ENCODE results near the gene SHKBP1. TPM values are rescaled to one million over a fixed set of nuclear protein-coding genes. Genes with fewer than 3 reads are reported as not detected.
"Not testable (repeated sequence)": the region's sequence is repeated elsewhere in the genome, so short reads cannot be mapped to it uniquely, and the experiment has no call there.

SHKBP1 gene, protein sequence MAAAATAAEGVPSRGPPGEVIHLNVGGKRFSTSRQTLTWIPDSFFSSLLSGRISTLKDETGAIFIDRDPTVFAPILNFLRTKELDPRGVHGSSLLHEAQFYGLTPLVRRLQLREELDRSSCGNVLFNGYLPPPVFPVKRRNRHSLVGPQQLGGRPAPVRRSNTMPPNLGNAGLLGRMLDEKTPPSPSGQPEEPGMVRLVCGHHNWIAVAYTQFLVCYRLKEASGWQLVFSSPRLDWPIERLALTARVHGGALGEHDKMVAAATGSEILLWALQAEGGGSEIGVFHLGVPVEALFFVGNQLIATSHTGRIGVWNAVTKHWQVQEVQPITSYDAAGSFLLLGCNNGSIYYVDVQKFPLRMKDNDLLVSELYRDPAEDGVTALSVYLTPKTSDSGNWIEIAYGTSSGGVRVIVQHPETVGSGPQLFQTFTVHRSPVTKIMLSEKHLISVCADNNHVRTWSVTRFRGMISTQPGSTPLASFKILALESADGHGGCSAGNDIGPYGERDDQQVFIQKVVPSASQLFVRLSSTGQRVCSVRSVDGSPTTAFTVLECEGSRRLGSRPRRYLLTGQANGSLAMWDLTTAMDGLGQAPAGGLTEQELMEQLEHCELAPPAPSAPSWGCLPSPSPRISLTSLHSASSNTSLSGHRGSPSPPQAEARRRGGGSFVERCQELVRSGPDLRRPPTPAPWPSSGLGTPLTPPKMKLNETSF
- 10 to 100 TPM; 80.1 to 86.1 (median 84.8) TPM for total RNA-seq

DNA sequence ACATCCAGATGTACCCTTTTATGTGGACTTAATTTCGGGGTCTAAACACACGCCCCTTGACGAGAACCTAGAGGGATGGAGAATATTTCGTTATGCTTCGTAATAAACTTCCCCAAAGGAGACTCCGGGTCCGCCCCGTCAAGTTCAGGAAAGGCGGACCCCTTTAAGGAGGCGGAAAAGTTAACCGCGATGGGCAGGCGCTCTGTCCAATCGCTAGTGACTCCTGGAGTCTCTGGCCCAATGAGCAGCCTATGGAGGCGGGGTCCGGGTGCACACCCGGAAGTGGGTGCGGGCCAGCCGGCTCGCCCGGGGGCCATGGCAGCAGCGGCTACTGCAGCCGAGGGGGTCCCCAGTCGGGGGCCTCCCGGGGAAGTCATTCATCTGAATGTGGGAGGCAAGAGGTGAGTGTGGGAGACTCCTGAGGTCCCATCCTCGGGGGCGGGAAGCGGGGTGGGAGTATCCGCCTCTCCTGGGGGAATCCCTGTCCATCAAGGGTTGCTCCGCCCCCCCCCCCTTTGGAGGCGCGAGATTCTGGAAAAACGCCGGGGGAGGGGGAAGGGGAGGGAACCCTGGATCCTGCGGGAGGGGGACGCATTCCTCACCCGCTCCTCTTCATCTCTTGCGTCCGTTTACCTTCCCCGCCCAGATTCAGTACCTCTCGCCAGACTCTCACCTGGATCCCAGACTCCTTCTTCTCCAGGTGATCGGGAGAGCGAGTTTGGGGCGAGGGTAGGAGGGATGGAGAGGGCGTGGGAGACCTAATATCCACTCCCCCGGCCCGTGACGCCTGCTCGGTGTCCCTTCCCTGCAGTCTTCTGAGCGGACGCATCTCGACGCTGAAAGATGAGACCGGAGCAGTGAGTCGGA is at the start of gene SHKBP1:
Gene SHKBP1 (plus strand): TSS at position 289 of the 867 bp plus-strand sequence. CDS start 27 bp downstream, at position 316.
- peaks cover 21% of the 10 kb centered on the region for H3K36me3 Mint-ChIP-seq (ENCODE audit: insufficient read depth)
- ATAC-seq = peak; percentile 100
- peaks cover 17% of the 10 kb centered on the region for H3K4me1 Mint-ChIP-seq (ENCODE audit: low read depth)
- H3K9me3 Mint-ChIP-seq = no peaks in the 10 kb centered on the region
- no peaks in the 10 kb centered on the region for H3K27me3 Mint-ChIP-seq (ENCODE audit: low read depth)
- peak; percentile 89 for DNase-seq
- H3K4me3 Mint-ChIP-seq = peak within 1 kb of the TSS; percentile 84

DNA sequence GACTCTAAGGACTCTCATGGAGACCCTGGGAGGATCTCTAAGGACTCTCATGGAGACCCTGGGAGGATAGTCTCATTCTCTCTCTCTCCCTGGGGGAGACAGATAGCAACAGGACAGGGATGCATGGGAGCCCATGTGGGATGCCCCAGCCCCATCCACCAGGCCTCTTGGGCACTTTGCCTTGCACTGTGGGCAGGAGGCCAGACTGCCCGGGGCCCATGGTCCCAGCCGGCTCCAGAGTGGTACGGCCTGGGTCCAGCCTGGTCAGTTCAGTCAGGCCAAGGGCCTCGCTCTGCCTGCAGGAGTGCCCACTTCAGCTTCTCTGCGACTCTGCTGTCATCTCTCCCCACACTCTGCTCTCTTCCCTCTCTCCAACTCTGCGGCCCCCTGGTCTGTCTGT is 48.6 kb upstream of the SHKBP1 start:
- Mint-ChIP-seq H3K4me1 (ENCODE audit: low read depth) (peaks cover 13% of the 10 kb centered on the region), H3K27me3 (ENCODE audit: low read depth) (peaks cover 21% of the 10 kb centered on the region), H3K9me3 (no peaks in the 10 kb centered on the region), H3K4me3 (peak overlapping the region; percentile 38), H3K36me3 (ENCODE audit: insufficient read depth) (no peaks in the 10 kb centered on the region)
- ATAC-seq = no peak
- no peak for DNase-seq

DNA sequence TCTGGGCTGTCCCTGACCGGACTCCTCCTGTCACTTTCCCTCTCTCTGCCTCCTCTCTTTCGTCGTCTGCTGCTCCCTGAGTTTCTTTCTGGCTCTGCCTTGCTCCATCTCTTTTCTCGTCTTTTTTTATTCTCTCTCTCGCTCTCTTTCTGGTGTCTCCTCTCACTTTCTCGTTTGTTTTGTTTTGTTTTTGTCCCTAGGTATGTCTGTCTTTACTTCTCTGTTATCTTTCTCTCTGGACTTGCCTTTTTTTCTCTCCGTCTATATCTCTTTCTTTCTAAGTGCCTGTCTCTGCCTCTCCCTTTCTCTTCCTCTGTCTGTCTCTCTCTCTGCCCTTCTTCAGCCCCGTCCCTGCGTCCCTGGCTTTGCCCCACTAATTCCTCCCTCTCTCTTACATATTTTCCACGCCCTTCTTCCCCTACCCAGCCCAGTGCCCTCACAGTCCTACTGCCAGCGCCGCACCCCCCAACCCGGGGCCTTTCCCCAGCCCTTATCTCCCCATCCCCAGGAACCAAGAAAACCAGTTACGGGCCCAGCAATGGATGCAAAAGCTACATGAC is 48.1 kb upstream of the SHKBP1 start:
- no peak for DNase-seq
- ATAC-seq = no peak
- Mint-ChIP-seq H3K4me1 (ENCODE audit: low read depth) (peaks cover 13% of the 10 kb centered on the region), H3K4me3 (peak overlapping the region; percentile 38), H3K9me3 (no peaks in the 10 kb centered on the region), H3K36me3 (ENCODE audit: insufficient read depth) (no peaks in the 10 kb centered on the region), H3K27me3 (ENCODE audit: low read depth) (peaks cover 17% of the 10 kb centered on the region)

DNA sequence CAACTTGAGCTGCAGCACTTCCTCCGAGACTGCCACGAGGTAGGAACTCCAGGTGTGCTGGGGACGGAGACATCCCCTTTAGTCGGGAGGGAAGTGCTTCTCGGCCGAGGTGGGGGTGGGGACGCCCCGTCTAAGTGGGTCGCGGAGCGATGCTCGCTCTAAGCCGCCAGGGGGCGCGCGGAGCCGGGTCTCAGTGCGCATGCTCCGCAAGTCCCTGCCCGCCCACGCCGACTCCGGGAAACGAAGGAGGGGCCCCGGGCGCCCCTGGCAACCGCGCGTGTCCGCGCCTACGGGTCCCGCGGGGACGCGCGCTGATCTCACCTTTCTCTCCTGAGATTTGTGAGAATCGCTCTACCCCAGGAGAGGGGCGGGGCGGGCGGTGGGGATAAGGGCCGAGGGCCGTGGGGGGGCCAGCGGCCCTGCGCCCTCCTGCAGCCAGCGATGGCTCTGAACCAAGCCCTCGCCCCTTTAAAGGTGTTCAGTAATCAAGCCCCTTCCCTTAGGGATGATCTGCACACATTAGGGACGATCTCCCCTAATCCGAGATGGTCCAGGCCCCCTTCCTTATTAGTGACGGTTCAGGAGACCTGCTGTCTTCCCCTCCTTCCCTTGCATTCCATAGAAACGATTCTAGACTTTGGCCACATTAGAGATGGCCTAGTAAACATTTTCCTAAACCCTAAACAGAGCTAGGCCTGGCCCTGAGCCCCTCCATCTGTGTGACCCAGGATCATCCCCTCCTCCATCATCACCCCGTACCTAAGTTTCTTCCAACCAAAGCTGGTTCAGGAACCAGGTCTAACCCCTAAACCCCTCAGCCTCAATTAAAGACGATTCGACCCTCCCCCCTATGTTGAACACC is 47.3 kb upstream of the SHKBP1 start:
- H3K9me3 Mint-ChIP-seq = no peaks in the 10 kb centered on the region
- peak; percentile 90 for DNase-seq
- ATAC-seq = peak; percentile 81
- H3K4me1 Mint-ChIP-seq (ENCODE audit: low read depth) = peaks cover 13% of the 10 kb centered on the region
- H3K4me3 Mint-ChIP-seq = peak overlapping the region; percentile 60
- no peaks in the 10 kb centered on the region for H3K36me3 Mint-ChIP-seq (ENCODE audit: insufficient read depth)
- peaks cover 15% of the 10 kb centered on the region for H3K27me3 Mint-ChIP-seq (ENCODE audit: low read depth)

DNA sequence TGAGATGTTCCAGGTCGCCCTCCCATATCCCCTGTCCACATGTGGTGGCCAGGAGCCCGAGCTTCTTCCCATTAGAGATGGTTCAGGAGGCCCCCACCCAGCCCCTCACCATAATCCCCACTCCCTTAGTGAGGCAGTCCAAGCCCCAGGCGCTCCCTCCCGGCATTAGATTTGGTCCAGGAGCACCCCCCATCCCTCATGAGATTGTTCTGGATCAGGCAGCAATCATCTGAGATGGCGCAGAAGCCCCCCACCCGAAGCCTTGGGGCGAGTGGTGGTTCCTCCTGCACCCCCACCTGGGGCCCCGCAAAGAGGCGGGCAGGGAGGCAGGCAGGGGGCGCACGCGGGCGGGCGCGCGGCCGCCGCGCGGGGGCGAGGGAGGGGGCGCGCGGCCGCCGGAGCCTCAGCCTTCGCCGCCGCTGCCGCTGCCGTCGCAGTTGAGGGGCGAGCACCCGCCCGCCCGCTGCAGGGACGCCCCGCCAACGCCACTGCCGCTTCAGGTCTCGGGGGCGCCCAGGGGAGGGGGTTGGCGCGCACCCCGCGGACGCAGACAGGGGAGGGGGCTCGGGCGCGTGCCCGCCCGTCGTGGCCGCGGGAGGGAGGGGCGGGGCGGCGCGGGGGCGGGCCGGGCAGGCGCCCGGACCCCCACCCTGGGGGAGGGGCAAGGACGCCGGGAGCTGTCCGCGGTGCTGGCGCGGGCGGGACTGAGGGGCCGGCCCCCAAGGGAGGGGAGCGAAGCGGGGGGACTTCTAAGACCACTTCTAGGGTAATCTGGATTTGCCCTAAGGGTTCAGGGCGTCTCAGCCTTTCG is 46.4 kb upstream of the SHKBP1 start:
- DNase-seq = no peak
- ATAC-seq = peak in 1 of 2 donors; percentile 23
- peak overlapping the region; percentile 60 for H3K4me3 Mint-ChIP-seq
- peaks cover 13% of the 10 kb centered on the region for H3K4me1 Mint-ChIP-seq (ENCODE audit: low read depth)
- H3K9me3 Mint-ChIP-seq = no peaks in the 10 kb centered on the region
- H3K27me3 Mint-ChIP-seq (ENCODE audit: low read depth) = peaks cover 15% of the 10 kb centered on the region
- H3K36me3 Mint-ChIP-seq (ENCODE audit: insufficient read depth) = no peaks in the 10 kb centered on the region

DNA sequence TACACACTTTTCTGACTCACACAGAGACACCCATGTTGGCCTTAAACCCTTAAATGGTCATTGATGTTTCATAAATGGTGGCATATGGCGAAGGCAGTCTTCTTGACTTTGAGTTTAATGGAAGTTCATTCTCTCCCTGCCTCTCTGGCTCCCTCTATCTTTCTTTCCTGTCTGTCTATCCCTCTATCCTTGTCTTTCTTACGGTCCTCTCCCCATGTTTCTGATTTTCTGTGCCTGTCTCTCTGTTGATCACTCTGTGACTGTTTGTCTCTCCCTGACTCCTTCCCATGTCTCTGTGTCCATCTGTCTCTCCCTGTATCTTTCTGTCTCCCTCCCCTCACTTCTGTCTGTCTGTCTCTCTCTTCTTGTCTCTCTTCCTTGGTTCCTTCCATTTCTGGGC is 43.2 kb upstream of the SHKBP1 start:
- peaks cover 11% of the 10 kb centered on the region for H3K4me1 Mint-ChIP-seq (ENCODE audit: low read depth)
- DNase-seq (no peak), ATAC-seq (no peak)
- H3K27me3 Mint-ChIP-seq (ENCODE audit: low read depth) = peaks cover 18% of the 10 kb centered on the region
- no peak overlapping the region for H3K4me3 Mint-ChIP-seq
- H3K9me3 Mint-ChIP-seq = no peaks in the 10 kb centered on the region
- no peaks in the 10 kb centered on the region for H3K36me3 Mint-ChIP-seq (ENCODE audit: insufficient read depth)

DNA sequence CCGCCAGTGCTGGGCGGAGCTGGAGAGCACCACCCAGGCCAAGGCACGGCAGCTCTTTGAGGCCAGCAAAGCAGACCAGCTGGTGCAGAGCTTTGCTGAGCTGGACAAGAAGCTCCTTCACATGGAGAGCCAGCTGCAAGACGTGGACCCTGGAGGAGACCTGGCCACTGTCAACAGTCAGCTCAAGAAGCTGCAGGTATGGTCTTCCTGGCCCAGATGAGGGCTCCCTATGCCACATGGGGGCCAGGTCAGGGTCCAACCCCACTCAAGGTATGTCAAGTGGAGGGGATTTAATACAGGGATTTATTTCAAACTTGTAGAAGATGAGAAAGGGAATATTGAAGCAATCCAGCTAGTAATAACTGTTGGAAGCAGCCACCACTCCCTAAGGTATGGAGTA is 42.5 kb upstream of the SHKBP1 start:
- H3K27me3 Mint-ChIP-seq (ENCODE audit: low read depth) = peaks cover 18% of the 10 kb centered on the region
- H3K4me3 Mint-ChIP-seq = no peak overlapping the region
- DNase-seq (no peak), ATAC-seq (no peak)
- peaks cover 11% of the 10 kb centered on the region for H3K4me1 Mint-ChIP-seq (ENCODE audit: low read depth)
- H3K9me3 Mint-ChIP-seq = no peaks in the 10 kb centered on the region
- H3K36me3 Mint-ChIP-seq (ENCODE audit: insufficient read depth) = no peaks in the 10 kb centered on the region

DNA sequence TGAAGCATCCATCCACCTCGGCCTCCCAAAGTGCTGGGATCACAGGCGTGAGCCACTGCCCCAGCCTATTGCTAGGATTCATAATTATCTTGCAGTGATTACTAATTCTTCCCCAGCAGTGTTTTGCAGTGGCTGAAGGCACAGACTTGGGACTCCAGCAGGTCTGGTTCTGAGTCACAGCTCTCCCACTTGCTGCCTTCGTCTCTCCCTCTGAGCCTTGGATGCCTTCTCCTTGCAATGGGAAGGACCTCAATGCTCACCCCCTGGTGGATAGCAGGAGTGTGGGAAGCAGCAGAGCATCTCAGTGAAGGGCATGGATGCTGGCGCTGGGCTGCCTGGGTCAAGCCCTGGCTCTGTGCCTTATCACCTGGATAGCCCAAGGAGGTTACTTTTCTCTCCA is 37.6 kb upstream of the SHKBP1 start:
- Mint-ChIP-seq H3K9me3 (no peaks in the 10 kb centered on the region), H3K27me3 (ENCODE audit: low read depth) (peaks cover 3% of the 10 kb centered on the region)

DNA sequence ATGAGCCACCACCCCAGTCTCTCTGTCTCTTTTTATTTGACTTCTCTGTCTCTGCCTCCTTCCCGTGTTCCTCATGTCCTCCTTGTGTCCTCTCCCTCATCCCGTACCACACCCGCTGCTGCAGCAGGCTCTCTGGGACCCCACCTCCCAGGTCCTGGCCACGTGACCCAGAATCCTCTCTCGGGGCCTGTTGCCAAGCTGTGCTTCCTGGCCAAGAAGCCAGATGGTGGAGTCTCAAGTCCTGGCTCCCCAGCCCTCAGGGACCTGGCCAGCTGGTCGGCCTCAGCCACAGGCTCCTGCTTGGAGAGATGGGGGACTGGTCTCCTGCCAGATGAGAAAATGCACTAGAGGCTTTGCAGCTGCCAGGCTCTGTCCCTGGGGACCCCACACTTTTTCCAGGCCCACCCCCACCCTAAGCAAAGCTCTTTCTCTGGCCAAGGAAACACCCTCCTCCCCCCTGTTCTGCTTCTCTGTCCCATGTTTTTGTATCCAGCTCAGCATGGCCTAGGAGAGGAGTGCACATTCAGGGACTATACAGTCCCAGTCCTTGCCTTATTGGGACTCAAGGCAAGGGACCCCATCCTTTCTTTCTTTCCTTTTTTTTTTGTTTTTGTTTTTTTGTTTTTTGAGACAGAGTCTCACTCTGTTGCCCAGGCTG is 34.3 kb upstream of the SHKBP1 start:
- Mint-ChIP-seq H3K4me1 (ENCODE audit: low read depth) (no peaks in the 10 kb centered on the region), H3K27me3 (ENCODE audit: low read depth) (peaks cover 3% of the 10 kb centered on the region), H3K4me3 (no peak overlapping the region), H3K9me3 (no peaks in the 10 kb centered on the region), H3K36me3 (ENCODE audit: insufficient read depth) (no peaks in the 10 kb centered on the region)
- no peak for DNase-seq
- ATAC-seq = no peak

More for the DNA sequence above, 37.6 kb upstream of the SHKBP1 start:
- Mint-ChIP-seq H3K4me3 (no peak overlapping the region), H3K4me1 (ENCODE audit: low read depth) (no peaks in the 10 kb centered on the region), H3K36me3 (ENCODE audit: insufficient read depth) (no peaks in the 10 kb centered on the region)
- ATAC-seq (no peak), DNase-seq (no peak)

DNA sequence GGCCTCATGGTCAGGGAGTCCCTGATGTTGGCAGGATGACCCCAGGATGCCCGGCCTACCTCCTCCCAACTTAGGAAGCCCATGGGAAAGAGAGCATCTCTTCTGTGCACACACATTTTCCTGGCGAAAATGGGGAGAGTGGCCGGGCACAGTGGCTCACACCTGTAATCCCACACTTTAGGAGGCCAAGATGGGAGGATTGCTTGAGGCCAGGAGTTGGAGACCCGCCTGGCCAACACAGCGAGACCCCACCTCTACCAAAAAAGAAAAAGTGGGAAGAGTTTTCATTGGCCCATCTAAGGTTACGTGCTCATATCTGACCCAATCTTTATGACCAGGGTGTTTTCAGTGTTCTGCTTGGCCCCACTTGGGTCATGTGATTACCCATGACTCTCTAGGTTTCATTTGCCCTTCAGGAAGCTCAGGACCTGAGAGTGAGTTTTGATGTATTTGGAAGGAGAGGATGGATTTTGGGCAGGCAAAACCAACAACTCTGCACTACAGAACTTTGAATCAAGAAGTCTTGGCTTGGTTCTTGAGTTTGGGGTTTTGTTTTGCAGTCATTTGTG is 33.6 kb upstream of the SHKBP1 start:
- H3K9me3 Mint-ChIP-seq = no peaks in the 10 kb centered on the region
- ATAC-seq (no peak), DNase-seq (no peak)
- no peaks in the 10 kb centered on the region for H3K36me3 Mint-ChIP-seq (ENCODE audit: insufficient read depth)
- H3K4me1 Mint-ChIP-seq (ENCODE audit: low read depth) = no peaks in the 10 kb centered on the region
- no peak overlapping the region for H3K4me3 Mint-ChIP-seq
- peaks cover 3% of the 10 kb centered on the region for H3K27me3 Mint-ChIP-seq (ENCODE audit: low read depth)

DNA sequence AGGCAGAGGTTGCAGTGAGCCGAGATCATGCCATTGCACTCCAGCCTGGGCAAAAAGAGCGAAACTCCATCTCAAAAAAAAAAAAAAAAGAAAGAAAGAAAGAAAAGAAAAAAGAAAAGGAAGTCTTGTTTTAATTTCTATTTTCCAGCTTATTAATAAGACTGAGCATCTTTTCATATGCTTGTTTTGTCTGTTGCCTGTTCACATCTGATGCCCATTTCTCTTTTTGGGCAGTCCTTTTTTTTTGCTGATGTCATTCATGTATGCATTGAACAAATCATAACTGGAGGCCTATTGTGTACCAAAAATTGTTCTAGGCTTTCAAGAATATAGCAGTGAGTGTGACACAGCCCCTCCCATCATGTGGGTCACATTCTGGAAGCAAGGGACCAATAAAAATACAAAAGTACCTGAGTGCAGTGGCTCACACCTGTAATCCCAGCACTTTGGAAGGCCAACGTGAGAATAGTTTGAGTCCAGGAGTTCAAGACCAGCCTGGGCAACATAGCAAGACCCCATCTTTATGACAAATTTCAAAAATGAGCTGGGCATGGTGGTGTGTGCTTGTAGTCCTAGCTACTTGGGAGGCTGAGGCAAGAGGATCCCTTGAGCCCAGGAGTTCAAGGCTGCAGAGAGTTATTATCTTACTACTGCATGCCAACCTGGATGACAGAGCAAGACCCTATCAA is 30.4 kb upstream of the SHKBP1 start:
- not testable (repeated sequence) for H3K4me1 Mint-ChIP-seq (ENCODE audit: low read depth); H3K9me3 Mint-ChIP-seq; H3K4me3 Mint-ChIP-seq; ATAC-seq; H3K36me3 Mint-ChIP-seq (ENCODE audit: insufficient read depth); DNase-seq
- peaks cover 29% of the 10 kb centered on the region for H3K27me3 Mint-ChIP-seq (ENCODE audit: low read depth)

DNA sequence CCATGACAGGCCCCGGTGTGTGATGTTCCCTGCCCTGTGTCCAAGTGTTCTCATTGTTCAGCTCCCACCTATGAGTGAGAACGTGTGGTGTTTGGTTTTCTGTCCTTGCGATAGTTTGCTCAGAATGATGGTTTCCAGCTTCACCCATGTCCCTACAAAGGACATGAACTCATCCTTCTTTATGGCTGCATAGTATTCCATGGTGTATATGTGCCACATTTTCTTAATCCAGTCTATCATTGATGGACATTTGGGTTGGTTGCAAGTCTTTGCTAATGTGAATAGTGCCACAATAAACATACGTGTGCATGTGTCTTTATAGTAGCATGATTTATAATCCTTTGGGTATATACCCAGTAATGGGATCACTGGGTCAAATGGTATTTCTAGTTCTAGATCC is 29.5 kb upstream of the SHKBP1 start:
- not testable (repeated sequence) for ATAC-seq

More for the DNA sequence above, 29.5 kb upstream of the SHKBP1 start:
- not testable (repeated sequence) for H3K4me3 Mint-ChIP-seq; H3K36me3 Mint-ChIP-seq (ENCODE audit: insufficient read depth); H3K4me1 Mint-ChIP-seq (ENCODE audit: low read depth); H3K9me3 Mint-ChIP-seq; DNase-seq
- peaks cover 36% of the 10 kb centered on the region for H3K27me3 Mint-ChIP-seq (ENCODE audit: low read depth)
